Measurements from ENCODE around the gene MCAT. TPM values are rescaled to one million over a fixed set of nuclear protein-coding genes. Genes with fewer than 3 reads are reported as not detected.

Gene MCAT
- total RNA-seq, 1 donor from 2014 or later: 8.6 TPM

DNA sequence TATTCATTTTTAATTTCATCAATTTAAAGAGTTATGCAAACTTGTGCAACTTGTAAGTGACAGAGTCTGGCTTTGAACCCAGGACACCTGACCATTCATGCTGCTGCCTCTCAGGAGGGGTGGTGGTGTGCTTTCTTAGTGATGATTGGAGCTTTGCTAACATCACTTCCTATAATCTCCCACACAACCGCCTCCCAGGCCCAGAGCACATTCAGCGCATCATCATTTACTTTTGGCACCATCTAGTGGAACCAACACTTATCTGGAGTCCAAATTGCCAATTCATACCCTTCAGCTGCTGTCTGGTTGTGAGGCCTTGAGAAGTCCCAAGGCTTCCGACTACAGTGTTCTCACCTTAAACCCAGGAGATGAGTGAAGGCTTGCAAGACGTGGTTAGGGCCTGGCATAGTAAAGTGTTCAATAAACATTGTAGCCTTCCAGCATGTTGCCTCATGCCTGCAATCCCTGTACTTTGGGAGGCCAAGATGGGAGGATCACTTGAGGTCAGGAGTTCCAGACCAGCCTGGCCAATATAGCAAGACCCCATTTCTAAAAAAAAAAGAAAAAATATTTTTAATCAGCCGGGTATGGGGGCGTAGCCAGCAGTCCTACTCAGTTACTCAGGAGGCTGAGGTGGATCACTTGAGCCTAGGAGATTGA lies 52.9 kb downstream of the MCAT start:
- Mint-ChIP-seq H3K36me3 (ENCODE audit: low read depth) (peaks cover 6% of the 10 kb centered on the region), H3K4me3 (ENCODE audit: unreplicated experiment) (peak overlapping the region; percentile 82), H3K9me3 (ENCODE audit: low read depth) (no peaks in the 10 kb centered on the region), H3K27ac (ENCODE audit: unreplicated experiment) (peak overlapping the region; percentile 36), H3K4me1 (ENCODE audit: low read depth) (peaks cover 15% of the 10 kb centered on the region), H3K27me3 (ENCODE audit: low read depth) (no peaks in the 10 kb centered on the region)
- TF ChIP-seq, protein P1, sequence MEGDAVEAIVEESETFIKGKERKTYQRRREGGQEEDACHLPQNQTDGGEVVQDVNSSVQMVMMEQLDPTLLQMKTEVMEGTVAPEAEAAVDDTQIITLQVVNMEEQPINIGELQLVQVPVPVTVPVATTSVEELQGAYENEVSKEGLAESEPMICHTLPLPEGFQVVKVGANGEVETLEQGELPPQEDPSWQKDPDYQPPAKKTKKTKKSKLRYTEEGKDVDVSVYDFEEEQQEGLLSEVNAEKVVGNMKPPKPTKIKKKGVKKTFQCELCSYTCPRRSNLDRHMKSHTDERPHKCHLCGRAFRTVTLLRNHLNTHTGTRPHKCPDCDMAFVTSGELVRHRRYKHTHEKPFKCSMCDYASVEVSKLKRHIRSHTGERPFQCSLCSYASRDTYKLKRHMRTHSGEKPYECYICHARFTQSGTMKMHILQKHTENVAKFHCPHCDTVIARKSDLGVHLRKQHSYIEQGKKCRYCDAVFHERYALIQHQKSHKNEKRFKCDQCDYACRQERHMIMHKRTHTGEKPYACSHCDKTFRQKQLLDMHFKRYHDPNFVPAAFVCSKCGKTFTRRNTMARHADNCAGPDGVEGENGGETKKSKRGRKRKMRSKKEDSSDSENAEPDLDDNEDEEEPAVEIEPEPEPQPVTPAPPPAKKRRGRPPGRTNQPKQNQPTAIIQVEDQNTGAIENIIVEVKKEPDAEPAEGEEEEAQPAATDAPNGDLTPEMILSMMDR (IDR thresholded peaks at IDR 0.05): peak; percentile 82
- no peak for DNase-seq (ENCODE audit: low spot score)

DNA sequence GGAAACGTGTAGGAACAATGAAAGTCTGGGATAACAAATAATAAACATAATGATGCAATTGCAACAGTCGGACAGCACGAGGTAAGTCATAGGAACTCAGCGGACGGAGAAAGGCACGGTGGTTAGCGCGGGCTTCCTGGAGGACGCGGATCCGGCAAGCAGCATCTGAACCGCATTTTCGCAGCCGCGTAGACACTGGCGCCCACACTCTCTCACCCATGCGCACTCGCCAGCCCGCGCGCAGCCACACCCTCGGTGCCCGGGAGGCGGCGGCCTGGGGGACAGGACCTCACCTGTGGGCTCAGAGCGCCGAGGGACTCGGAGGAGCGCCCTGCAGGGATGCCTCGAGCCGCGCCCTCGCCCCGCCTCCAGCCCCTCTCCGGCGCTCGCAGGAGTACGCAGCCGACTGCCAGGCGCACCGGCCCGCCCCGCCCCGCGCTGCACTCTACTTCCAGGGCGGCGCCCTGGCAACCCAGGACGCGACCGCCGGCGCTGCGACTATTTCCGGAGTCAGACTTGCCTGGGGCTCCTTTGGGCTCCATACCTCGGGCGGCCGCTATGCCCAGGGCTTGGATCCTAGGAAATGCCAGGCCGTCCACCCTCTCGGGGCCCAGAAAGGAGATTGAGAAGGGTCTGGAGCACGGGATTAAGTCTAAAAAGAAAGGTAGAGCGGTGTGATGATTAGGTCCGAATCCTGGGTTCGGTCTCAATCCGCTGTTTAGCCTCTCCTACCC lies 54.0 kb downstream of the MCAT start, which contains the start of gene TTLL1:
Gene TTLL1, minus strand, starts transcription at position 408 of the 734 bp plus-strand sequence. CDS start 13,805 bp downstream, outside the sequence.
- peaks cover 7% of the 10 kb centered on the region for H3K36me3 Mint-ChIP-seq (ENCODE audit: low read depth)
- H3K9me3 Mint-ChIP-seq (ENCODE audit: low read depth): no peaks in the 10 kb centered on the region
- peak within 1 kb of the TSS; percentile 82 for H3K4me3 Mint-ChIP-seq (ENCODE audit: unreplicated experiment)
- H3K27me3 Mint-ChIP-seq (ENCODE audit: low read depth): no peaks in the 10 kb centered on the region
- peak within 1 kb of the TSS; percentile 77 for H3K27ac Mint-ChIP-seq (ENCODE audit: unreplicated experiment)
- no peak for DNase-seq (ENCODE audit: low spot score)
- H3K4me1 Mint-ChIP-seq (ENCODE audit: low read depth): peaks cover 15% of the 10 kb centered on the region
- TF ChIP-seq, protein P1 (IDR thresholded peaks at IDR 0.05): peak; percentile 35

DNA sequence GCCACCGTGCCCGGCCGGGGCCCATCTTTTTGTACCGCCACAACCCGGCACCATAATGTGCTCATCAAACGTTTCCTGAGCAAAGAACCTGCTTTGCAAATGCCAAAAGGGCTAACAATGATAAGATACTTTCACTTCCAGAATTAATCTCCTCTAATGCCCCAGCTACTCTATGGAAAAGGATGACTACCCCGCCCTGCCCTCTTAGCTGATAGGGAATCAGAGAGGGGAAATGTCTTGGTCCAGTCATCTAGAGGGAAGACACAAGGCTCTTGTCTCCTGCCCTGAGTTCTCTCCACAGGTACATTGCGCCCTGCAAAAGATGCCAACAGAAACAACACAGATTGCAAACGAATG lies 54.6 kb downstream of the MCAT start:
- H3K9me3 Mint-ChIP-seq (ENCODE audit: low read depth): no peaks in the 10 kb centered on the region
- peak overlapping the region; percentile 60 for H3K27ac Mint-ChIP-seq (ENCODE audit: unreplicated experiment)
- peak overlapping the region; percentile 82 for H3K4me3 Mint-ChIP-seq (ENCODE audit: unreplicated experiment)
- H3K27me3 Mint-ChIP-seq (ENCODE audit: low read depth): no peaks in the 10 kb centered on the region
- TF ChIP-seq, protein P1 (IDR thresholded peaks at IDR 0.05): no peak
- no peak for DNase-seq (ENCODE audit: low spot score)
- H3K4me1 Mint-ChIP-seq (ENCODE audit: low read depth): peaks cover 15% of the 10 kb centered on the region
- peaks cover 7% of the 10 kb centered on the region for H3K36me3 Mint-ChIP-seq (ENCODE audit: low read depth)

DNA sequence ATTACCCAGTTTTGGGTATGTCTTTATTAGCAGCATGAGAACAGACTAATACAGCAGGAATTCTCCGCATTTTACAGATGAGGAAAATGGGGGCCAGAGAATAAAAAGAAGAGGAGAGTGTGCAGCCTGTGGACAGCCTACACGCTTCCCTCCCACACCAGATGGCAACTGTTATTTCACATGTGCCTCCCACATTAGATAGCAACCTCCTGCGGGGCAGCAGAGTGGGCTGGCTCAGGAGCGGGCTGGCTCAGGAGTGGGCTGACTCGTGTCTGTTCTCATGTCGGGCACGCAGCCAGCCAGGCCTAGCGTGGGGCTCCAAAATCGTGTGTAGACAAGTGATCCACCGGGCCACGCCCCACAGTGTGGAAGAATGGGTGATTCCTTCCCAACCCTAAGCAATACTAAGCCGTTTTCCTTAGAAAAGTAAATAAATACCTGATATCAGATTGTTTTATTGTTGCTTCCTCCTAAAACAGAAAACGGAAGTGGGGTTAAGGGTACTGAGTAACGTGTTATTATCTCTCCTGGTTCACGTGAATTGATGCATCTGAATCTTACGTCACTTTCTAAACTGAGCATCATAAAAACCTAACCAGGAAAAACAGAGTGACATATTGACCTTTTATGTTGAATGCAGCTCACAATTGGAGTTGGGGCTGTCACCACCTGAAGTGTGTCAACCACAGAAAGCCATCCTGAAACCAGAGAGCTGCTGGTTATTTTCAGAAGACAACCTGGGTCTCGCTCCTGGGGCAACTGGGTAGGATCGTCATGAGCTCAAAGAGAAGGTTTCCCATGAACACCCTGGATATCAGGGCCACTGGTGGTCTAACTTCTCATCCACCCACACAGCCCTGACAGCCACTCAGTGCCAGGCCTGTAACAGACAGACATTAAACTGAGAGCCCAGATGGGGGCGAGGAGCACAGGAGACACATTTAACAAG lies 57.3 kb downstream of the MCAT start:
- Mint-ChIP-seq H3K36me3 (ENCODE audit: low read depth) (peaks cover 7% of the 10 kb centered on the region), H3K4me3 (ENCODE audit: unreplicated experiment) (no peak overlapping the region), H3K27ac (ENCODE audit: unreplicated experiment) (no peak overlapping the region), H3K4me1 (ENCODE audit: low read depth) (peaks cover 15% of the 10 kb centered on the region), H3K27me3 (ENCODE audit: low read depth) (no peaks in the 10 kb centered on the region), H3K9me3 (ENCODE audit: low read depth) (no peaks in the 10 kb centered on the region)
- TF ChIP-seq, protein P1 (IDR thresholded peaks at IDR 0.05): no peak
- DNase-seq (ENCODE audit: low spot score): no peak

Other genes starting within 250 kb of the MCAT start
- 58.9 to 93.4 TPM (median 82.1 TPM) in 3 replicates for gene PACSIN2, start 128.2 kb downstream of the MCAT start, total RNA-seq
- 16.7 to 18.8 TPM (median 18.1 TPM) in 3 replicates for gene TTLL1, start 54.0 kb downstream of the MCAT start, total RNA-seq
- gene BIK, start 32.6 kb downstream of the MCAT start, total RNA-seq: not detected in 3 replicates
- gene TSPO, start 8.2 kb upstream of the MCAT start, total RNA-seq: 80.5 to 292 TPM (median 288 TPM) in 3 replicates
- 33.5 to 36.4 TPM (median 35.6 TPM) in 3 replicates for gene TTLL12, start 43.7 kb upstream of the MCAT start, total RNA-seq
- gene SCUBE1, start 200.0 kb upstream of the MCAT start, total RNA-seq: 0.07 to 3.2 TPM (median 2.7 TPM) in 3 replicates

Measured in chondrocyte (in vitro differentiated cells).